Left ventricle myocardium inferior (tissue), 1 donor: ENCODE results near the gene PTGER1. TPM values are rescaled to one million over a fixed set of nuclear protein-coding genes. Genes with fewer than 3 reads are reported as not detected.

Experiments
- DNase-seq: peaks from one replicate; pipeline ENCODE4 v3.0.0-alpha.2; 2020
- H3K27ac ChIP-seq: fragments of 200-600 bp; replicated peaks from 2 replicates; pipeline ENCODE4 v1.8.0; 2021
- H3K27me3 ChIP-seq: fragments of 200-600 bp; 2 replicates; pipeline ENCODE4 v1.8.0; 2021; ENCODE audit warnings: low read depth
- H3K36me3 ChIP-seq: fragments of 200-600 bp; 2 replicates; pipeline ENCODE4 v1.8.0; 2021
- H3K4me1 ChIP-seq: fragments of 200-600 bp; 2 replicates; pipeline ENCODE4 v1.8.0; 2021
- H3K4me3 ChIP-seq: fragments of 200-600 bp; 2 replicates; pipeline ENCODE4 v1.8.0; 2021; ENCODE audit warnings: mild to moderate bottlenecking, moderate library complexity
- H3K9me3 ChIP-seq: fragments of 200-600 bp; replicated peaks from 2 replicates; pipeline ENCODE4 v1.8.0; 2021
- CTCF ChIP-seq: fragments of 200-600 bp; IDR thresholded peaks from 2 replicates; pipeline ENCODE4 v1.8.0; 2021; ENCODE audit warnings: antibody characterized with exemption, mild to moderate bottlenecking, borderline replicate concordance
- intact Hi-C: fragments of 100-400 bp; cut with micrococcal nuclease; formaldehyde crosslinking; loops from one replicate; pipeline ENCODE4 v1.11.0; 2022
- total RNA-seq: library from RNA; stranded (reverse); fragmentation: NEBNext Ultra II Directional; extraction: Animal tissue kit (Norgen Biotek cat#: 25700); gene quantifications from one replicate; pipeline ENCODE4 v1.2.1, GENCODE V29; 2021
- donor health status: DM: no; HTN: yes; CAD: no; lungs with severe emphysema.

PTGER1 gene
- total RNA-seq, 1 donor from 2014 or later = not detected

- no peak for TF ChIP-seq CTCF
These were observed 28.1 kb upstream of the PTGER1 start for GRCh38 chr19:14503285-14503684.

GRCh38 chr19:14502334-14503092, 27.4 kb upstream of the PTGER1 start:
- no peaks in the 10 kb centered on the region for H3K27me3 ChIP-seq
- H3K36me3 ChIP-seq = no peaks in the 10 kb centered on the region
- H3K4me3 ChIP-seq = no peak overlapping the region
- no peak overlapping the region for H3K27ac ChIP-seq
- peaks cover 4% of the 10 kb centered on the region for H3K4me1 ChIP-seq
- intact Hi-C loops = no loop called here
- DNase-seq = no peak
- no peaks in the 10 kb centered on the region for H3K9me3 ChIP-seq
- no peak for TF ChIP-seq CTCF

More at GRCh38 chr19:14503285-14503684, 28.1 kb upstream of the PTGER1 start:
- intact Hi-C loops = no loop called here
- no peaks in the 10 kb centered on the region for H3K4me1 ChIP-seq
- H3K9me3 ChIP-seq = no peaks in the 10 kb centered on the region
- no peak for DNase-seq
- no peaks in the 10 kb centered on the region for H3K36me3 ChIP-seq
- H3K4me3 ChIP-seq = no peak overlapping the region
- no peak overlapping the region for H3K27ac ChIP-seq
- H3K27me3 ChIP-seq = no peaks in the 10 kb centered on the region

GRCh38 chr19:14497228-14497921, 22.2 kb upstream of the PTGER1 start:
- peak overlapping the region; percentile 83 for H3K27ac ChIP-seq
- no peak for DNase-seq
- H3K4me1 ChIP-seq = peaks cover 30% of the 10 kb centered on the region
- intact Hi-C loops = no loop called here
- TF ChIP-seq CTCF = no peak
- H3K9me3 ChIP-seq = no peaks in the 10 kb centered on the region
- H3K27me3 ChIP-seq = no peaks in the 10 kb centered on the region
- H3K36me3 ChIP-seq = peaks cover 3% of the 10 kb centered on the region
- no peak overlapping the region for H3K4me3 ChIP-seq

- peak overlapping the region; percentile 83 for H3K27ac ChIP-seq
- peak overlapping the region; percentile 96 for H3K4me3 ChIP-seq
- peaks cover 6% of the 10 kb centered on the region for H3K36me3 ChIP-seq
- no peaks in the 10 kb centered on the region for H3K9me3 ChIP-seq
- H3K4me1 ChIP-seq = peaks cover 30% of the 10 kb centered on the region
- no peaks in the 10 kb centered on the region for H3K27me3 ChIP-seq
- intact Hi-C loops = no loop called here
- no peak for DNase-seq
- TF ChIP-seq CTCF = no peak
These were observed 21.7 kb upstream of the PTGER1 start for GRCh38 chr19:14496834-14497227.

GRCh38 chr19:14496029-14496833, 21.1 kb upstream of the PTGER1 start, which contains the start of gene GIPC1:
GIPC1 (minus strand) TSS chr19:14496127; CDS start chr19:14482976, 13,151 bp downstream.
- Histone ChIP-seq H3K9me3 (no peaks in the 10 kb centered on the region), H3K4me1 (peaks cover 30% of the 10 kb centered on the region), H3K4me3 (peak within 1 kb of the TSS; percentile 96), H3K36me3 (peaks cover 11% of the 10 kb centered on the region), H3K27me3 (no peaks in the 10 kb centered on the region), H3K27ac (peak within 1 kb of the TSS; percentile 83)
- no peak for TF ChIP-seq CTCF
- intact Hi-C loops = no loop called here
- DNase-seq = peak; percentile 96
